HG02763 (cell line): ENCODE data around the gene CDK17.
A peak's percentile ranks its signal among the peaks of the same experiment; 100 is the strongest.
"Not testable (repeated sequence)": the region's sequence is repeated elsewhere in the genome, so short reads cannot be mapped to it uniquely, and the experiment has no call there.

Experiments used
- ATAC-seq: cut with Tn5 transposase; IDR thresholded peaks from one replicate; pipeline ENCODE4 v1.9.1; 2021; ENCODE audit warnings: mild to moderate bottlenecking, moderate library complexity; ENCODE audit not compliant: unreplicated experiment

The CDK17 gene

DNA sequence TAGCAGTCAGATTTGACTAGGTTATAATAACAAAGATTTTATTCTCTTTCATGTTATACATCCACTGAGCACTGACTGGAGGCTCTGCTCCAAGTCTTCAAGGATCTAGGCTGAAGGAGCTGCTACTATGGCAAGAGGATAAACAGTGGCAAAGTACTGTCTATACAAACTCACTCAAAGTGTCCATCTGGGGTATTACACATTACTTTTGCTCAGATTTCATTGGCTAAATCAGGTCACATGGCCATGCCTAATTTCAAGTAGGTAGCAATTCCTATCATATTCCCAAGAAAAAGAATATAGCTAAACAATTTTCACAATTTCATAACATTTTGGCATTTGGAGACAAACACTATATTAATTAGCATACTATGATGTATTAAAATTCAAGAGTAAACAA, 40.9 kb downstream of the CDK17 start:
- no peak for ATAC-seq

DNA sequence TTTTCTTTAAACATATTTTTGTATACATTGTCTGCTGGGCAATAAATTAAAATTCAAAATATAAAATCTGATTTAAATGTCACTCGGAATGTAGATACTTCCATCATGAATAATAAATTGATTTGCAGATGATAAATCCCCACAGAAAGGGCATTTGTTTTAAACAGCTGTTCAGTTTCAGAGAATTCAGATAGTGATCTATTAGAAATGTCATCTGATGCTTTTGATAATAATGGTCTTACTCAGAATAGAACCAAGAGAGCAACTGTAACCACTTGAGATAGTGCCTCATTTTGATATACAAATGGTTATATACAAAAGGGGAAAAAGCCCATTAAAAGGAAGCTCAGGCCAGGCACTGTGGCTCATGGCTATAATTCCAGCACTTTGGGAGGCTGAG, 43.4 kb downstream of the CDK17 start:
- ATAC-seq = no peak

GRCh38 chr12:96354844-96355534, 45.2 kb downstream of the CDK17 start:
- no peak for ATAC-seq

DNA sequence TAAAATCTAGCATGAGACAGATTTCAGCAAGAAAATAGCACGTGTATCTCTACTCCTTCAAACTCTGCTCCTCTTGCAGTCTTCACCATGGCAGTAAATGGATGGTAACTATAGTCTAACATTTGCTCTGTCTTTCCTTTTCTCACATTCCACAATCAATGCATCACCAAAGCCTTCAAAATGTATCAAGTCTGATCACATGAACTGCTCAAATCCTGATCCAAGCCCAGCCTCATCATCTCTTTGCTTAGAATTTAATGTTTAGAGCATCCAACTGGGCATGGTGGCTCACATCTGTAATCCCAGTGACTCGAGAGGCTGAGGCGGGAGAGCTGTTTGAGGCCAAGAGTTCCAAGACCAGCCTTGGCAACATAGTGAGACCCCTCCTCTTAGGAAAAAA, 45.9 kb downstream of the CDK17 start:
- ATAC-seq = no peak

DNA sequence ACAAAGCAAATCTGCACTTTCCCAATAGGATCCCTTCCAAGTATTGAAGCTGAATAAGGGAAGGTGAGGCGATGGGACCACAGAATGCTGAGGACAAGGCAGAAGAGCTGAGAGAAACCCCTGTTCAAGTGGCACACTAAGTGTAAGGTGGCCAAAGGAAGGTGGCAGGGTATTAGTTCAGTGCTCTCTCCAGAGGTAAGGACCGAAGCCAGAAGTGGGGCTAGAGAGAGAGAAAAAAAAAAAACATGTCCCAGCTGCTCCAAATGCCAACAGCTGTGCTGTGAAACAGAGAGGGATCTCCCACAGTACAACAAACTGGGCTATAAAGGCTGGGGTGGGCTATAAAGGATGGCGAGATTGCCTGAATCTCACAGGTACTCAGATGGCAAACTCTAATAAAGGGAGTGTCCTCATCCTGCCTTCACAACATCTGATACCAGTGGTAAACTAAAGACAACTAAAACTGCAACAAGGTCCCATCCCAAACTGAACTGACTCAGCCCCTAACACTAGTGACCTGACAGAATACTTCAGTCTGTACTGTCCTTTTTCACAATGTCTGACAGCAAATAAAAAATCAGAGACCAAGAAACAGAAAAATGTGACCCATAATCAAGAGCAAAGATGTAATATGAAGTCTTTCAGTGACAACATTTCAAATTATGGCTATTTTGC, 47.9 kb downstream of the CDK17 start:
- no peak for ATAC-seq

- ATAC-seq = no peak
Measured at GRCh38 chr12:96350982-96351381, 49.3 kb downstream of the CDK17 start.

DNA sequence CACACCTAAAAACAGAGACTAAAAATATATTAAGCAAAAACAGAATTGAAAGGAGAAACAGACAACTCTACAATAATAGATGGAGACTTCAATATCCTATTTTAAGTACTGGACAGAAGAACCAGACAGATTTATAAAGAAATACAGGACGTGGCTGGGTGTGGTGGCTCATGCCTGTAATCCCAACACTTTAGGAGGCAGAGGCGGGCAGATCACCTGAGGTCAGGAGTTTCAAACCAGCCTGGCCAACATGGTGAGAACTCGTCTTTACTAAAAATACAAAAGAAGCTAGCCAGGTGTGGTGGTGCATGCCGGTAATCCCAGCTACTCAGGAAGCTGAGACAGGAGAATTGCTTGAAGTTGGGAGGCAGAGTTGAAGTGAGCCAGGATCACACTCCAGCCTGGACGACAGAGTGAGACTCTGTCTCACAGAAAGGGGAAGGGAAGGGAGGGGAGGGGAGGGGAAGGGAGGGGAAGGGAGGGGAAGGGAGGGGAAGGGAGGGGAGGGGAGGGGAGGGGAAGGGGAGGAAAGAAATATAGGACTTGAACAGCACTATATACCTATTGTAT, 53.0 kb downstream of the CDK17 start:
- no peak for ATAC-seq

- not testable (repeated sequence) for ATAC-seq
Measured at GRCh38 chr12:96346716-96347115, 53.5 kb downstream of the CDK17 start.

GRCh38 chr12:96344124-96344695, 56.0 kb downstream of the CDK17 start:
- no peak for ATAC-seq

DNA sequence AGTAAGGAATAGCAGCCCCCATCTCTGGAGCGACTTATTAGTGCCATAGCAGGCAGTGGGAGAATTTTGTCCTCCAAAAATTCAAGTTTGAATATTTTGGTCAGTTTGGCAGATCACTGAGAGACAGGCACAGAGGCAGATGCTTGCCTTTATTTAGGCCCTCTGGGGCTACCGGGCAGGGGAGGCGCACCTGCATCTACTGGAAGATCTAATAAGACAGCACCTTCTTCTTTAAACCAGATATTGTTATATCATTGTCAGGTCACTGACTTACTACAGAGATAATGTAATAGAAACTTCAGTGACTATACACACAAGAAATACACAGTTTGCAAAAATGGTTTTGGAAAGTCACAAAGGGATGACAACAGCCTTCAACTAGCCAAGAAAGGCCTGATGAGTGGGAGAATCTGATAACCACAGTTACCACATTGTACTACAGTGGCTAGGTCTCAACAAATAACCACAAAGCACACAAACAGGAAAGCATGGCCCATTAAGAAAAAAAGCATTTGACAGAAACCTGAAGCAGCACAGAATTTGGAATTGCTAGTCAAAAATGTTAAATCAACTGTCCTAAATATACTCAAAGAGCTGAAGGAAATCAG, 56.8 kb downstream of the CDK17 start:
- ATAC-seq = peak; percentile 77

DNA sequence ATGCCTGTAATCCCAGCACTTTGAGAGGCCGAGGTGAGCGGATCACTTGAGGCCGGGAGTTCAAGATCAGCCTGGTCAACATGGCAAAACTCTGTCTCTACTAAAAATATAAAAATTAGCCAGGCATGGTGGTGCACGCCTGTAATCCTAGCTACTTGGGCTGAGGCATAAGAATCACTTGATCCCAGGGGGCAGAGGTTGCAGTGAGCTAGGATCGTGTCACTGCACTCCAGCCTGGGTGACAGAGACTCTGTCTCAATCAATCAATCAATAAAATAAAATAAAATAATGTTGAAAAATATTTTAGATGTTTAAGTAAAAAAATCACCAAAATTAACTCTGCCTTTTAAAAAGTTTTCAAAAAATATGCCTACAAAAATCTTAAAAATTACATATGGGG, 60.6 kb downstream of the CDK17 start:
- ATAC-seq = not testable (repeated sequence)

DNA sequence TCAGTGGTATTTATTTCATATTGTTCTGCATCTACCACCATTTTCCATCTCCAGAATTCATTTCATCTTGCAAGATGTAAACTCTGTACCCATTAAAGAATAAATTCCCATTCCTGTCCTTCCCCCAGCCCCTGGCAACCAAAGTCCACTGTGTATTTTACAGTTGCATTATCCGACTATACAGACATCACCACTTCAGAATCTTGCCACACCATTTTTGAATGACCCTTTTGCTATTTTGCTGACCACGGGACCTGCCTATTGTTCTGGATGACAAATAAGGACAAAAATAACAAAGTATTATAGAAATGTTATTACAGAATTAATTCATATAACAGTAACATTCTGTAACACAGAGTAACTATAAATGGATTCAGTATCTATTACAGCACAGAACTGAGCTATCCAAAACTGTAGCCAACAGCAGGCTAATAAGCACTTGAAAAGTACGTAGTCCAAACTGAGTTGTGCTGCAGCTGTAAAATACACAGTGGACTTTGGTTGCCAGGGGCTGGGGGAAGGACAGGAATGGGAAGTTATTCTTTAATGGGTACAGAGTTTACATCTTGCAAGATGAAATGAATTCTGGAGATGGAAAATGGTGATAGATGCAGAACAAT, 61.3 kb downstream of the CDK17 start:
- ATAC-seq = no peak

DNA sequence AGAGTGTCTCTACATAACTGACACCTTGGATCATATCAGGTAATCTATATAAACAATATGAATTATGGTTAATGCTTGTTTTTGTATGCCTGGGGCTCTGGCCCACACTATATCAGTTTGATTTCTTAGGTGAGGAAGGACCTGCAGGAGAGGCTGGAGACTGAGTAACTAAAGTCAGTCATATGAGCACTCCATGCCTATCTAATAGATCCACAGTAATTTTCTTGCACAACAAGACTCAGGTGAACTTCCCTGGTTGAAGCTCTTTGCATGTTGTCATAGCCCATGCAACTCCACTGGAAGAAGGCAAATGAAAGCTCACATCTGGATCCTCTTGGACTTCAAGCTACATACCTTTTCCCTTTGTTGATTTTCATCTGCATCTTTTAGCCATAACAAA, 62.3 kb downstream of the CDK17 start:
- no peak for ATAC-seq

DNA sequence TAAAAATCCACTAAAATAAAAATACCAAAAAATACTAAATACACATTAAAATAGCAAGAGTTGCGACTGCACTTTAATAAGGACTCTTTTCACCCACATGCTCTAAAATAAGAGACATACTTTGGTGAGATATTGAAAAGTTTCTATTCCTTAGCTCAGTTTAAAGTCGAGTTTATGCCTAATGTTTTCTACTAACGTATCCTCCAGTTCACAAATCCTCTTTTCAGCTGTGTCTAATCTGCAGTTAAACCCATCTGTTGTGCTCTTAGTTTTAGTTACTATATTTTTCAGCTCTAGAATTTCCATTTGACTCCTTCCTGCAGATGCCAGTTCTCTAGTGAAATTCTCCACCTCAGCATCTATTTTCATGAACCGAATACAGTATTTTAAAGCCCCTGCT, 63.8 kb downstream of the CDK17 start:
- no peak for ATAC-seq

DNA sequence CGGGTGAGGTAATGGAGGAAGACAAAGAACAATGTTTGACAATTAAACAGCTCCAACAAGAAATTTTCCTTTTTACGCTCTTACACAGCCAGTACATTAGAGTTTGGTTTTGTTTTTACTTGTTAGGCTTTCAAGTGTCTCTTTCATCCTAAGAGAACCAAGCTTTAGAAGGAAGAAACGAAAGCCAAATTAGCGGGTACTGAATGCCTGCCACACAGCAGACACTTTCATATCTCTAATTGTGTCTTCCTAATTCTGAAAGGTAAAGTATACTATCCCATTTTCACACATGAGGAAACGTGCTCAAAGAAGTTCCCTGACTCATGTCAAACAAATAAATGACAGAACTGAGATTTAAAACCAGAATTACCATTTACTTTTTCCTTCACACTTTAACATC, 65.0 kb downstream of the CDK17 start:
- ATAC-seq = peak; percentile 87

- no peak for ATAC-seq
Measured at GRCh38 chr12:96334502-96334901, 65.7 kb downstream of the CDK17 start.

- no peak for ATAC-seq
Measured at GRCh38 chr12:96329545-96329944, 70.7 kb downstream of the CDK17 start.

- no peak for ATAC-seq
Measured at GRCh38 chr12:96329018-96329417, 71.2 kb downstream of the CDK17 start.

DNA sequence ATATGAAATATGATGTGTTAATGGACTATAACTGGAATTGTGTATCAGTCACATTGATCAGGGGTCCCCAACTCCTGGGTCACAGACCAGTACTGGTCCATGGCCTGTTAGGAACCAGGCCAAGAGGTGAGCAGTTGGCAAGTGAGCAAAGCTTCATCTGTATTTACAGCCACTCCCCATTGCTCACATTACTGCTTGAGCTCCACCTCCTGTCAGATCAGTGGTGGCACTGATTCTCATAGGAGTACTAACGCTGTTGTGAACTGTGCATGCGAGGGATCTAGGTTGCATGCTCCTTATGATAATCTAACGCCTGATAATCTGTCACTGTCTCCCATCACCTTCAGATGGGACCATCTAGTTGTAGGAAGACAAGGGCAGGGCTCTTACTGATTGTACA, 72.3 kb downstream of the CDK17 start:
- ATAC-seq = peak; percentile 24

- ATAC-seq = peak; percentile 79
Measured at GRCh38 chr12:96327346-96327745, 72.9 kb downstream of the CDK17 start.

- no peak for ATAC-seq
Measured at GRCh38 chr12:96326628-96327227, 73.5 kb downstream of the CDK17 start.
